PC-3 (cell line): Measurements from ENCODE around the gene TMEM59L. TPM values are rescaled to one million over a fixed set of nuclear protein-coding genes. Genes with fewer than 3 reads are reported as not detected.

Experiments
- ATAC-seq: fragments of 200-7000 bp; cut with Tn5 transposase; 2 replicates; pipeline ENCODE4 v1.9.1; 2020; ENCODE audit warnings: mild to moderate bottlenecking, moderate library complexity
- BruUV-seq: library from RNA; stranded (reverse); fragments of 400-500 nt; replicated peaks from 2 replicates; lab custom pipeline; 2021; lab: Mats Ljungman, UMichigan
- CTCF ChIA-PET: fragments of 300-600 bp; sonication (Branson Sonifier 250); formaldehyde crosslinking; loops from one replicate; lab custom pipeline; 2022; ENCODE audit warnings: antibody characterized with exemption; lab: Charles Lee
- POLR2A ChIA-PET: fragments of 300-600 bp; sonication (Branson Sonifier 250); formaldehyde crosslinking; loops from one replicate; lab custom pipeline; 2022; ENCODE audit warnings: antibody characterized with exemption; ENCODE audit not compliant: unreplicated experiment; lab: Charles Lee
- DNase-seq: peaks from one replicate; pipeline ENCODE4 v3.0.0-alpha.2; 2015
- H2AFZ ChIP-seq: fragments of 300-600 bp; sonication (generic); 2 replicates; pipeline ENCODE4 v1.6.0; 2016; ENCODE audit warnings: antibody characterized with exemption, low read length
- H3F3A ChIP-seq: fragments of 300-600 bp; sonication (generic); one replicate; pipeline ENCODE4 v1.6.0; 2017; ENCODE audit warnings: antibody characterized with exemption, low read length, control low read depth, mild to moderate bottlenecking; ENCODE audit not compliant: unreplicated experiment
- H3K27ac ChIP-seq: fragments of 300-600 bp; sonication (generic); 2 replicates; pipeline ENCODE4 v1.5.1; 2016; ENCODE audit warnings: mild to moderate bottlenecking, low read length
- H3K27me3 ChIP-seq: fragments of 300-600 bp; sonication (generic); 2 replicates; pipeline ENCODE4 v1.6.1; 2016; ENCODE audit warnings: low read length, mixed read lengths
- H3K36me3 ChIP-seq: fragments of 300-600 bp; sonication (generic); 2 replicates; pipeline ENCODE4 v1.6.1; 2016; ENCODE audit warnings: low read depth, mixed run types, low read length, mixed read lengths
- H3K4me1 ChIP-seq: fragments of 300-600 bp; sonication (generic); 2 replicates; pipeline ENCODE4 v1.5.1; 2016; ENCODE audit warnings: low read length; ENCODE audit not compliant: insufficient read depth
- H3K4me2 ChIP-seq: fragments of 300-600 bp; sonication (generic); 2 replicates; pipeline ENCODE4 v1.6.0; 2016; ENCODE audit warnings: low read length
- H3K4me3 ChIP-seq: fragments of 300-600 bp; sonication (generic); 2 replicates; pipeline ENCODE4 v1.5.1; 2016; ENCODE audit warnings: mild to moderate bottlenecking, low read length, mixed read lengths
- H3K79me2 ChIP-seq: fragments of 300-600 bp; sonication (generic); 2 replicates; pipeline ENCODE4 v1.6.1; 2017; ENCODE audit warnings: low read length, mixed read lengths
- H3K9ac ChIP-seq: fragments of 300-600 bp; sonication (generic); 2 replicates; pipeline ENCODE4 v1.6.0; 2016; ENCODE audit warnings: mild to moderate bottlenecking, low read length
- H3K9me2 ChIP-seq: fragments of 300-600 bp; sonication (generic); replicated peaks from 2 replicates; pipeline ENCODE4 v1.6.1; 2016; ENCODE audit warnings: mixed run types, low read length, mixed read lengths
- H3K9me3 ChIP-seq: fragments of 300-600 bp; sonication (generic); 2 replicates; pipeline ENCODE4 v1.6.1; 2016; ENCODE audit warnings: low read length, mixed read lengths
- H4K20me1 ChIP-seq: fragments of 300-600 bp; sonication (generic); 2 replicates; pipeline ENCODE4 v1.6.1; 2016; ENCODE audit warnings: low read length, mixed read lengths
- EZH2 ChIP-seq: fragments of 300-600 bp; sonication (generic); IDR thresholded peaks from one replicate; pipeline ENCODE4 v1.6.1; 2017; ENCODE audit warnings: antibody characterized with exemption, mild to moderate bottlenecking, low read length; ENCODE audit not compliant: unreplicated experiment
- EZH2phosphoT487 ChIP-seq: fragments of 300-600 bp; sonication (generic); IDR thresholded peaks from 2 replicates; pipeline ENCODE4 v1.6.1; 2018; ENCODE audit warnings: mild to moderate bottlenecking, antibody characterized with exemption, low read length, borderline replicate concordance
- intact Hi-C: fragments of 100-400 bp; cut with micrococcal nuclease; formaldehyde crosslinking; loops from 2 replicates; pipeline ENCODE4 v1.9.0; 2023
- total RNA-seq: library from RNA; depleted of rRNA; stranded (reverse); fragments of >200 nt; gene quantifications from 2 replicates; pipeline ENCODE4 v1.2.3, GENCODE V29; 2014
- TF ChIP-seq, protein P1 (sequence below): fragments of 300-600 bp; sonication (generic); conservative IDR thresholded peaks from 2 replicates; pipeline ENCODE4 v1.5.1; 2017; ENCODE audit warnings: antibody characterized with exemption, low read depth, mild to moderate bottlenecking, low read length

TMEM59L gene
- total RNA-seq, 1 experiment from 2014 or later = 0.44 TPM

DNA sequence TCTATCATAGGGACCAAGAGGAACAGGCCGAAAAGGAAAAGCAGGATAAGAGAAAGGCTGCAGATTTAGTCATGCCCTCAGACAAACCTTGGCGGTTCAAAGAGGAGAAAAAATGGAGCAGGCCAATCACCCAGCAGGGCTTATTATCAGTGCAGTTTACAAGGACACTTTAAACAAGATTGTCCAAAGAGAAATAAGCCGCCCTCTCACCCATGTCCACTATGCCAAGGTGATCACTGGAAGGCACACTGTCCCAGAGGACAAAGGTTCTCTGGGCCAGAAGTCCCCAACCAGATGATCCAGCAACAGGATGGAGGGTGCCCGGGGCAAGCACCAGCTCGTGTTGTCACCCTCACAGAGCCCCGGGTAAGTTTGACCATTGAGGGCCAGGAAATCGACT is 32.4 kb upstream of the TMEM59L start:
- Histone ChIP-seq H3K4me1 (no peaks in the 10 kb centered on the region), H3K9me3 (no peaks in the 10 kb centered on the region), H2AFZ (no peak overlapping the region), H3K27ac (no peak overlapping the region), H3K27me3 (no peaks in the 10 kb centered on the region), H3K79me2 (peaks cover 1% of the 10 kb centered on the region; the same call in 1 of the 2 replicates), H4K20me1 (peaks cover 2% of the 10 kb centered on the region), H3K9ac (no peak overlapping the region), H3K4me2 (no peak overlapping the region), H3K36me3 (peaks cover 12% of the 10 kb centered on the region), H3F3A (no peaks in the 10 kb centered on the region), H3K9me2 (no peaks in the 10 kb centered on the region), H3K4me3 (no peak overlapping the region)
- ATAC-seq (no peak), DNase-seq (no peak)
- POLR2A ChIA-PET = interaction anchor here (0.6 to 0.8 kb wide), 2 partner anchors 8 to 108 kb away, joined by 3 to 7 read pairs; no protein-coding TSS in a partner anchor
- CTCF ChIA-PET = no interaction called here
- TF ChIP-seq EZH2 (no peak), EZH2phosphoT487 (no peak)
- TF ChIP-seq, protein P1, sequence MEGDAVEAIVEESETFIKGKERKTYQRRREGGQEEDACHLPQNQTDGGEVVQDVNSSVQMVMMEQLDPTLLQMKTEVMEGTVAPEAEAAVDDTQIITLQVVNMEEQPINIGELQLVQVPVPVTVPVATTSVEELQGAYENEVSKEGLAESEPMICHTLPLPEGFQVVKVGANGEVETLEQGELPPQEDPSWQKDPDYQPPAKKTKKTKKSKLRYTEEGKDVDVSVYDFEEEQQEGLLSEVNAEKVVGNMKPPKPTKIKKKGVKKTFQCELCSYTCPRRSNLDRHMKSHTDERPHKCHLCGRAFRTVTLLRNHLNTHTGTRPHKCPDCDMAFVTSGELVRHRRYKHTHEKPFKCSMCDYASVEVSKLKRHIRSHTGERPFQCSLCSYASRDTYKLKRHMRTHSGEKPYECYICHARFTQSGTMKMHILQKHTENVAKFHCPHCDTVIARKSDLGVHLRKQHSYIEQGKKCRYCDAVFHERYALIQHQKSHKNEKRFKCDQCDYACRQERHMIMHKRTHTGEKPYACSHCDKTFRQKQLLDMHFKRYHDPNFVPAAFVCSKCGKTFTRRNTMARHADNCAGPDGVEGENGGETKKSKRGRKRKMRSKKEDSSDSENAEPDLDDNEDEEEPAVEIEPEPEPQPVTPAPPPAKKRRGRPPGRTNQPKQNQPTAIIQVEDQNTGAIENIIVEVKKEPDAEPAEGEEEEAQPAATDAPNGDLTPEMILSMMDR = no peak
- intact Hi-C loops = no loop called here
- no TSS peak for BruUV-seq

DNA sequence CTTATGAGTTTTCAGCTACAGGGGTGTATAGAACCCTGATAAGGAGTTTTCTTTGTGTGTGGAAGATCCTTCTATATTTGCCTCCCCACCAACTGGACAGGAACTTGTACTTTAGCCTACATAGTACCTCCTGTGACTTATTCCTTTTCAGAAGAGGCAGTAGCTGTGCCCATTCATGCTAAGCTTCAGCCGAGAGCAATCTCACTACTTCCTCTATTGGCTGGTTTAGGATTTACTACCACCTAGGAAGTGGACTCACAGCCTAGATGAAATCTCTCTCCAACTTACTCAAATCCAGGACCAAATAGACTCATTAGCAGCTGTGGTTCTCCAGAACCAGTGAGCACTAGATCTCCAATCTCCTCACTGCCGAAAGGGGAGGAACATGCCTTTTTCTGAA is 26.4 kb upstream of the TMEM59L start:
- Histone ChIP-seq H4K20me1 (no peaks in the 10 kb centered on the region), H3K27me3 (no peaks in the 10 kb centered on the region), H3F3A (no peaks in the 10 kb centered on the region), H3K79me2 (peaks cover 13% of the 10 kb centered on the region), H3K9ac (no peak overlapping the region), H3K4me3 (no peak overlapping the region), H3K4me1 (peaks cover 18% of the 10 kb centered on the region), H2AFZ (no peak overlapping the region), H3K27ac (no peak overlapping the region), H3K9me2 (no peaks in the 10 kb centered on the region), H3K9me3 (no peaks in the 10 kb centered on the region), H3K4me2 (no peak overlapping the region), H3K36me3 (no peaks in the 10 kb centered on the region)
- intact Hi-C loops = no loop called here
- no peak for DNase-seq
- BruUV-seq = no TSS peak
- TF ChIP-seq, protein P1 = no peak; the same call in 1 of the 2 replicates
- no peak for TF ChIP-seq EZH2
- TF ChIP-seq EZH2phosphoT487 = no peak
- no peak for ATAC-seq
- ChIA-PET CTCF (no interaction called here), POLR2A (no interaction called here)

DNA sequence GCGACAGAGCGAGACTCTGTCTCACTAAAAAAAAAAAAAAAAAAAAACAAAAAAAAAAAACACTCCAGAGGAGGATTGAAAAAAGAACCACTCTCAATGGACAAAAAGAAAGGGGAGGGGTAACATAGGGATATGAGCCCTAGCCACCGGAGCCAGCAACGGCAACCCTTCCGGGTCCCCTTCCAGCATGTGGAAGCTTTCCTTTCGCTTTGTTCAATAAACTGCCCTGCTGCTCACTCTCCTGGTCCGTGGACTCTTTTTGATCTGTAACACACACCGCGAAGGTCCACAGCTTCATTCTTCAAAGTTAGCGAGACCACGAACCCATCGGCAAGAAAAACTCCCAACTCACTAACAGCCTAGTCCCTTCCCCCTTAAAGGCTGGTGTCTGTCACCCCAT is 25.1 kb upstream of the TMEM59L start:
- ATAC-seq (no peak), DNase-seq (no peak)
- peaks cover 13% of the 10 kb centered on the region for H3K79me2 ChIP-seq
- no peaks in the 10 kb centered on the region for H3K27me3 ChIP-seq
- H3K4me3 ChIP-seq = no peak overlapping the region
- H3K27ac ChIP-seq = no peak overlapping the region
- no peaks in the 10 kb centered on the region for H3K36me3 ChIP-seq
- H3K4me2 ChIP-seq = no peak overlapping the region
- no TSS peak for BruUV-seq
- ChIA-PET CTCF (no interaction called here), POLR2A (no interaction called here)
- no peak for TF ChIP-seq EZH2phosphoT487
- TF ChIP-seq EZH2 = no peak
- TF ChIP-seq, protein P1 = no peak
- no peak overlapping the region for H3K9ac ChIP-seq
- intact Hi-C loops = no loop called here
- no peak overlapping the region for H2AFZ ChIP-seq
- no peaks in the 10 kb centered on the region for H3K9me2 ChIP-seq
- peaks cover 18% of the 10 kb centered on the region for H3K4me1 ChIP-seq
- H3F3A ChIP-seq = no peaks in the 10 kb centered on the region
- H3K9me3 ChIP-seq = no peaks in the 10 kb centered on the region
- H4K20me1 ChIP-seq = no peaks in the 10 kb centered on the region
